ENCODE results near the gene IGF2.

The IGF2 gene

GRCh38 chr11:2102132-2102882, 36.9 kb downstream of the IGF2 start:
- no peak for DNase-seq

GRCh38 chr11:2101171-2101675, 38.0 kb downstream of the IGF2 start:
- no peak for DNase-seq

GRCh38 chr11:2100361-2101170, 38.6 kb downstream of the IGF2 start:
- no peak for DNase-seq

GRCh38 chr11:2099516-2100349, 39.5 kb downstream of the IGF2 start:
- DNase-seq: peak in 1 of 2 experiments; percentile 70

GRCh38 chr11:2098691-2099515, 40.3 kb downstream of the IGF2 start:
- DNase-seq: no peak

- DNase-seq: no peak
These were observed 41.0 kb downstream of the IGF2 start for GRCh38 chr11:2097998-2098690.

- DNase-seq: no peak
These were observed 41.7 kb downstream of the IGF2 start for GRCh38 chr11:2097356-2097997.

- DNase-seq: no peak
These were observed 42.3 kb downstream of the IGF2 start for GRCh38 chr11:2096919-2097301.

- DNase-seq: no peak
These were observed 42.9 kb downstream of the IGF2 start for GRCh38 chr11:2096011-2096918.

- DNase-seq: no peak
These were observed 43.6 kb downstream of the IGF2 start for GRCh38 chr11:2095542-2095941.

- DNase-seq: no peak
These were observed 44.0 kb downstream of the IGF2 start for GRCh38 chr11:2095198-2095520.

GRCh38 chr11:2094354-2095197, 44.6 kb downstream of the IGF2 start:
- DNase-seq: no peak

- DNase-seq: no peak
These were observed 45.4 kb downstream of the IGF2 start for GRCh38 chr11:2093575-2094353.

GRCh38 chr11:2092956-2093412, 46.2 kb downstream of the IGF2 start:
- peak in 1 of 2 experiments; percentile 61 for DNase-seq

- no peak for DNase-seq
These were observed 46.7 kb downstream of the IGF2 start for GRCh38 chr11:2092464-2092910.

GRCh38 chr11:2091786-2092463, 47.3 kb downstream of the IGF2 start:
- no peak for DNase-seq

GRCh38 chr11:2091112-2091746, 48.0 kb downstream of the IGF2 start:
- DNase-seq: no peak

All from NCI-H526 (cell line).